ENCODE measurements around the gene ZNF841. TPM values are rescaled to one million over a fixed set of nuclear protein-coding genes. Genes with fewer than 3 reads are reported as not detected.

ZNF841 gene
- total and polyA plus RNA-seq, 2 donors (not counting 1 experiment from before 2014, with no cell fraction given): 7.4 to 50.8 TPM

- POLR2A ChIA-PET: interaction anchor here (1.3 kb wide), 1 partner anchor 50 kb away, joined by 5 read pairs; the partner anchor contains the start of gene PPP2R1A
- peak within 1 kb of the TSS; percentile 86 for H3K4me2 ChIP-seq (replicated peaks; ENCODE audit: low read depth, low read length, poor library complexity, severe bottlenecking)
- CTCF ChIA-PET: interaction anchor here (1.0 to 6.0 kb wide), 6 partner anchors 11 to 98 kb away, joined by 4 to 82 read pairs (median 5); no protein-coding TSS in a partner anchor
- peaks cover 0 to 20% (median 2%) of the 10 kb centered on the region in 3 donors for H3K9me3 ChIP-seq (ENCODE audit: control extremely low read depth in 1 of 3, control insufficient read depth in 2 of 3, insufficient read depth in 1 of 3, low read length in 2 of 3)
- ATAC-seq (ENCODE audit: low read depth): peak; percentile 66
- no peaks in the 10 kb centered on the region for H3K36me3 ChIP-seq (replicated peaks in 1 of 2; ENCODE audit: control extremely low read depth in 1 of 2, control insufficient read depth in 1 of 2, extremely low read depth in 1 of 2, insufficient read depth in 2 of 2, low read length in 1 of 2)
- H4K20me1 ChIP-seq (ENCODE audit: control insufficient read depth, insufficient read depth, low read length, poor library complexity, severe bottlenecking): peaks cover 9% of the 10 kb centered on the region
- no peaks in the 10 kb centered on the region for H3K27me3 ChIP-seq (replicated peaks in 1 of 4; ENCODE audit: control extremely low read depth in 1 of 4, control insufficient read depth in 3 of 4, insufficient read depth in 4 of 4, low read length in 3 of 4)
- intact Hi-C loops (cut with micrococcal nuclease): loop anchor here (1.0 to 5.0 kb wide), 6 partner anchors 32 to 398 kb away; partner anchors contain the start of genes ZNF613, ZNF766, ZNF836 and ZNF841
- 0% methylated on average over 49 of the region's 49 CpGs for WGBS (ENCODE audit: insufficient coverage)
- H3K9ac ChIP-seq (ENCODE audit: low read length): peak within 1 kb of the TSS; percentile 88
- no peaks in the 10 kb centered on the region for H3K9me3 Mint-ChIP-seq (ENCODE audit: insufficient read depth)
- peak within 1 kb of the TSS; percentile 99 for H2AFZ ChIP-seq (ENCODE audit: insufficient read depth, low read depth, low read length, poor library complexity, severe bottlenecking)
- H3K4me1 Mint-ChIP-seq: peaks cover 27% of the 10 kb centered on the region
- no peaks in the 10 kb centered on the region for H3K27me3 Mint-ChIP-seq
- peak within 1 kb of the TSS; percentile 66 to 84 for H3K27ac ChIP-seq (ENCODE audit: low read length in 2 of 2)
- H3K4me1 ChIP-seq (ENCODE audit: control insufficient read depth in 2 of 2, insufficient read depth in 2 of 2, low read length in 2 of 2): peaks cover 16 to 18% of the 10 kb centered on the region in 2 donors
- TF ChIP-seq EZH2 (IDR thresholded peaks at IDR 0.05; ENCODE audit: borderline replicate concordance, insufficient read depth, low read depth, low read length, poor library complexity, severe bottlenecking): no peak
- TF ChIP-seq CTCF (IDR thresholded peaks at IDR 0.05): peak; percentile 86
- peak within 1 kb of the TSS; percentile 98 for H3K4me3 Mint-ChIP-seq
- DNase-seq: peak; percentile 96
- peaks cover 34% of the 10 kb centered on the region for H3K79me2 ChIP-seq (ENCODE audit: control insufficient read depth, insufficient read depth, low read length)
- peak within 1 kb of the TSS; percentile 93 for H3K27ac Mint-ChIP-seq
- peak within 1 kb of the TSS; percentile 86 to 100 (median 97) for H3K4me3 ChIP-seq (ENCODE audit: control extremely low read depth in 1 of 5, extremely low read depth in 1 of 5, insufficient read depth in 1 of 5, low read depth in 2 of 5, low read length in 4 of 5)
These were observed 43.9 kb upstream of the ZNF841 start, which contains the start of gene ZNF616 for GRCh38 chr19:52139252-52140031. Gene ZNF616 (minus strand): TSS chr19:52139938. CDS start chr19:52130512, 9,426 bp downstream.

- no peak for TF ChIP-seq EZH2 (IDR thresholded peaks at IDR 0.05; ENCODE audit: borderline replicate concordance, insufficient read depth, low read depth, low read length, poor library complexity, severe bottlenecking)
- TF ChIP-seq CTCF (IDR thresholded peaks at IDR 0.05): no peak
- Histone ChIP-seq H3K79me2 (ENCODE audit: control insufficient read depth, insufficient read depth, low read length) (peaks cover 39% of the 10 kb centered on the region), H2AFZ (ENCODE audit: insufficient read depth, low read depth, low read length, poor library complexity, severe bottlenecking) (peak overlapping the region; percentile 99), H3K4me1 (ENCODE audit: control insufficient read depth in 2 of 2, insufficient read depth in 2 of 2, low read length in 2 of 2) (peaks cover 13 to 16% of the 10 kb centered on the region in 2 donors), H3K27me3 (replicated peaks in 1 of 4; ENCODE audit: control extremely low read depth in 1 of 4, control insufficient read depth in 3 of 4, insufficient read depth in 4 of 4, low read length in 3 of 4) (no peaks in the 10 kb centered on the region), H3K9me3 (ENCODE audit: control extremely low read depth in 1 of 3, control insufficient read depth in 2 of 3, insufficient read depth in 1 of 3, low read length in 2 of 3) (peaks cover 1 to 18% (median 2%) of the 10 kb centered on the region in 3 donors), H3K27ac (ENCODE audit: low read length in 2 of 2) (peak overlapping the region in 1 of 2 donors; percentile 78), H3K36me3 (replicated peaks in 1 of 2; ENCODE audit: control extremely low read depth in 1 of 2, control insufficient read depth in 1 of 2, extremely low read depth in 1 of 2, insufficient read depth in 2 of 2, low read length in 1 of 2) (no peaks in the 10 kb centered on the region), H3K9ac (ENCODE audit: low read length) (peak overlapping the region; percentile 88), H4K20me1 (ENCODE audit: control insufficient read depth, insufficient read depth, low read length, poor library complexity, severe bottlenecking) (peaks cover 11% of the 10 kb centered on the region), H3K4me2 (replicated peaks; ENCODE audit: low read depth, low read length, poor library complexity, severe bottlenecking) (peak overlapping the region; percentile 86), H3K4me3 (ENCODE audit: control extremely low read depth in 1 of 5, extremely low read depth in 1 of 5, insufficient read depth in 1 of 5, low read depth in 2 of 5, low read length in 4 of 5) (peak overlapping the region; percentile 86 to 100 (median 97))
- intact Hi-C loops (cut with micrococcal nuclease): loop anchor here (1.0 kb wide), 3 partner anchors 32 to 130 kb away; partner anchors contain the start of genes ZNF766 and ZNF836
- ChIA-PET POLR2A (no interaction called here), CTCF (interaction anchor here (0.6 to 6.0 kb wide), 8 partner anchors 33 to 99 kb away, joined by 3 to 82 read pairs (median 5); partner anchors contain the start of gene PPP2R1A)
- no peaks in the 10 kb centered on the region for H3K27me3 Mint-ChIP-seq
- H3K27ac Mint-ChIP-seq: peak overlapping the region; percentile 93
- H3K4me3 Mint-ChIP-seq: peak overlapping the region; percentile 98
- WGBS (ENCODE audit: insufficient coverage): 0% methylated on average over 2 of the region's 7 CpGs
- H3K4me1 Mint-ChIP-seq: peaks cover 24% of the 10 kb centered on the region
- ATAC-seq (ENCODE audit: low read depth) (no peak), DNase-seq (no peak)
- H3K9me3 Mint-ChIP-seq (ENCODE audit: insufficient read depth): peaks cover under 1% of the 10 kb centered on the region
These were observed 43.4 kb upstream of the ZNF841 start for GRCh38 chr19:52138983-52139251.
